Ascending aorta (tissue), 2 donors: ENCODE data around the gene GPC2. TPM values are rescaled to one million over a fixed set of nuclear protein-coding genes. Genes with fewer than 3 reads are reported as not detected.
A peak's percentile ranks its signal among the peaks of the same experiment; 100 is the strongest.
"Not testable (repeated sequence)": the region's sequence is repeated elsewhere in the genome, so short reads cannot be mapped to it uniquely, and the experiment has no call there.

ENCODE experiments used
- DNase-seq, 2 donors: peaks; one replicate each; pipeline ENCODE4 v3.0.0-alpha.2; 2019; ENCODE audit warnings: low spot score in 2 of 2
- H3K27ac ChIP-seq, 2 donors: fragments of 200-600 bp; sonication (generic); one replicate each; pipeline ENCODE4 v1.5.1; 2016 to 2017; ENCODE audit warnings: mild to moderate bottlenecking in 1 of 2
- H3K27me3 ChIP-seq: fragments of 200-600 bp; sonication (generic); one replicate; pipeline ENCODE4 v1.5.1; 2017
- H3K36me3 ChIP-seq, 2 donors: fragments of 200-600 bp; sonication (generic); one replicate each; pipeline ENCODE4 v1.5.1; 2016
- H3K4me1 ChIP-seq, 2 donors: fragments of 200-600 bp; sonication (generic); one replicate each; pipeline ENCODE4 v1.5.1; 2016 to 2017; ENCODE audit warnings: mild to moderate bottlenecking in 1 of 2
- H3K4me3 ChIP-seq, 2 donors: fragments of 200-600 bp; sonication (generic); one replicate each; pipeline ENCODE4 v1.5.1; 2016 to 2017; ENCODE audit warnings: mild to moderate bottlenecking in 1 of 2
- H3K9me3 ChIP-seq, 2 donors: fragments of 200-600 bp; sonication (generic); one replicate each; pipeline ENCODE4 v1.5.1; 2016
- intact Hi-C: fragments of 100-400 bp; cut with DNase I; formaldehyde crosslinking; loops from one replicate; pipeline ENCODE4 v1.15.1; 2023
- total RNA-seq: library from RNA; depleted of rRNA; stranded (reverse); fragments of >200 nt; gene quantifications from one replicate; pipeline ENCODE4 v1.1.0, GENCODE V29; 2016
- TF ChIP-seq, protein P1 (sequence below), 3 experiments: fragments of 200-600 bp in 2 of 3; fragments of 450-650 bp in 1 of 3; sonication (generic) in 2 of 3; IDR thresholded peaks; one replicate each; pipeline ENCODE4 v1.5.1; 2016 to 2019; ENCODE audit warnings: antibody characterized with exemption in 3 of 3, mild to moderate bottlenecking in 1 of 3, moderate library complexity in 1 of 3

The GPC2 gene, protein sequence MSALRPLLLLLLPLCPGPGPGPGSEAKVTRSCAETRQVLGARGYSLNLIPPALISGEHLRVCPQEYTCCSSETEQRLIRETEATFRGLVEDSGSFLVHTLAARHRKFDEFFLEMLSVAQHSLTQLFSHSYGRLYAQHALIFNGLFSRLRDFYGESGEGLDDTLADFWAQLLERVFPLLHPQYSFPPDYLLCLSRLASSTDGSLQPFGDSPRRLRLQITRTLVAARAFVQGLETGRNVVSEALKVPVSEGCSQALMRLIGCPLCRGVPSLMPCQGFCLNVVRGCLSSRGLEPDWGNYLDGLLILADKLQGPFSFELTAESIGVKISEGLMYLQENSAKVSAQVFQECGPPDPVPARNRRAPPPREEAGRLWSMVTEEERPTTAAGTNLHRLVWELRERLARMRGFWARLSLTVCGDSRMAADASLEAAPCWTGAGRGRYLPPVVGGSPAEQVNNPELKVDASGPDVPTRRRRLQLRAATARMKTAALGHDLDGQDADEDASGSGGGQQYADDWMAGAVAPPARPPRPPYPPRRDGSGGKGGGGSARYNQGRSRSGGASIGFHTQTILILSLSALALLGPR
- total RNA-seq = not detected

DNA sequence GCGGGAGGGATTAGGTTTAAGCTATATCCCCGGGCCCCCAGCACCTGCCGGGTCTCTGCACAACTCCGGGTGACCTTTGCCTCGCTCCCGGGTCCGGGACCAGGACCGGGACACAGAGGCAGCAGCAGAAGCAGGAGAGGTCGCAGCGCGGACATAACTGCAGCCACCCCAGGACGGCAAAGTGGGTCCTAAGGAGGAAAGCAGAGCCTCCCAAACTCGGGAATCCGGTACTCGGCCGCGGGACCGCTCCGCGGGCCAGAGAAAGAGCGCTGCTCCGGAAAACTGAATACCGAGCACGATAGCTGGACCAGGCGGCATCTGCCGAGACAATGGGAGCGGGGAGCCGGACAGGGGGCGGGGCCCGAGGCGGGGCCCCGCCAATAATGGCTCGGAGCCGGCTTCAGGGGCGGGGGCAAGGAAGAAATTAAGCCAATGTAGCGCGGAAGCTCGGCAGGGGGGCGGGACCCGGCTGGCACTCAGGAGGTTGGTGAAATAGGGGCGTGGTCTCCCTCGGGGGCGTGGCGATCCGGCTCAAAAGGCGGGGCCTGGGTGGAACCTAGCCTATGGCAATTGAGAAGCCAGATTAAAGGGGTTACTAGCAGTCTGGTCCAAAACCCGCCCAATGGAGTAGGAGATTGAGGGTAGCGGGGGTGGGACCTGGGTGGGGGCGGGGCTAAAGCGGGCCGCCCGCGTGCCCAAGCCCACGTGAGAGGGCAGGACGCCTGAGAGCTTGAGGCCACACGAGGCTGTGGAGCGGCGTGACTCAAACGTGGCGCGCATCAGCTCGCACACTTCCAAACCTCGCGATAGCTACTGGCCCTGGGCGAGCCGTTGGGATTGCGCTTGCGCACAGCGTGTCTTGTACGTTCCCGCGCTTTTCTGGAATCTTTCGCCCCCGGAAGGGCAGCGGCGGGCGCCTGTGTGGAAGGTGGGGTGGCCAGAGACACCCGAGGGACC, at the start of gene GPC2, which contains the start of gene STAG3:
GPC2 (minus strand) TSS at position 337 of the 957 bp plus-strand sequence; CDS start at position 155, 182 bp downstream.
STAG3 (plus strand) TSS at position 874 of the 957 bp plus-strand sequence. CDS start 2,639 bp downstream, outside the sequence.
- intact Hi-C loops = loop anchor here (1.0 to 2.0 kb wide), 2 partner anchors 29 to 77 kb away; partner anchors contain the start of genes AP4M1, LAMTOR4 and MCM7

DNA sequence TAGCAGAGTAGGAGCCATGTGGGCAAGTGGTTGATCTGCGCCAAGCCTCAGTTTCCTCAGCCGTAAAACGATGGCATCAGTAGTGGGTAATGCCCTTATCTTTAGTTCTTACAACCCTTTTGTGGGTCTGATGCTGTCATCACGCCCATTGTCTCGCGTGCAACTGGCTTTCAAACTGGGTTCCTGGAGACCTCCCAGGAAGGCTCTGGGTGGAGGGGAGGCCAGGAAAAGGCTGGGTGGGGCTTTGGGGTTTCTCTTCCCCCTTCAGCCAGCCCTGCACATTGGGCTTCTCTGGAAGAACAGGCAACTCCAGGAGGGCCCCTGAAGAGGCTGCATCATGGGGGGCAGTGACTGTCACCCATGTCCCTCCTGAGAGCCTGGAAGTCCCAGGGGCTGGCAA, 47.7 kb upstream of the GPC2 start:
- H3K4me3 ChIP-seq, H3K27me3 ChIP-seq, H3K4me1 ChIP-seq, DNase-seq, intact Hi-C loops, H3K27ac ChIP-seq, H3K9me3 ChIP-seq: not testable (repeated sequence)
- peaks cover 4 to 12% of the 10 kb centered on the region in 2 donors for H3K36me3 ChIP-seq

More for the DNA sequence above, at the start of gene GPC2, which contains the start of gene STAG3:
- Histone ChIP-seq H3K4me1 (peaks cover 5 to 12% of the 10 kb centered on the region in 2 donors), H3K36me3 (no peaks in the 10 kb centered on the region), H3K4me3 (peak within 1 kb of the TSS; percentile 53 to 64), H3K9me3 (no peaks in the 10 kb centered on the region), H3K27ac (no peak within 1 kb of the TSS), H3K27me3 (no peaks in the 10 kb centered on the region)
- TF ChIP-seq, protein P1, sequence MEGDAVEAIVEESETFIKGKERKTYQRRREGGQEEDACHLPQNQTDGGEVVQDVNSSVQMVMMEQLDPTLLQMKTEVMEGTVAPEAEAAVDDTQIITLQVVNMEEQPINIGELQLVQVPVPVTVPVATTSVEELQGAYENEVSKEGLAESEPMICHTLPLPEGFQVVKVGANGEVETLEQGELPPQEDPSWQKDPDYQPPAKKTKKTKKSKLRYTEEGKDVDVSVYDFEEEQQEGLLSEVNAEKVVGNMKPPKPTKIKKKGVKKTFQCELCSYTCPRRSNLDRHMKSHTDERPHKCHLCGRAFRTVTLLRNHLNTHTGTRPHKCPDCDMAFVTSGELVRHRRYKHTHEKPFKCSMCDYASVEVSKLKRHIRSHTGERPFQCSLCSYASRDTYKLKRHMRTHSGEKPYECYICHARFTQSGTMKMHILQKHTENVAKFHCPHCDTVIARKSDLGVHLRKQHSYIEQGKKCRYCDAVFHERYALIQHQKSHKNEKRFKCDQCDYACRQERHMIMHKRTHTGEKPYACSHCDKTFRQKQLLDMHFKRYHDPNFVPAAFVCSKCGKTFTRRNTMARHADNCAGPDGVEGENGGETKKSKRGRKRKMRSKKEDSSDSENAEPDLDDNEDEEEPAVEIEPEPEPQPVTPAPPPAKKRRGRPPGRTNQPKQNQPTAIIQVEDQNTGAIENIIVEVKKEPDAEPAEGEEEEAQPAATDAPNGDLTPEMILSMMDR (IDR thresholded peaks at IDR 0.05) = no peak
- DNase-seq = peak; percentile 83 to 97

DNA sequence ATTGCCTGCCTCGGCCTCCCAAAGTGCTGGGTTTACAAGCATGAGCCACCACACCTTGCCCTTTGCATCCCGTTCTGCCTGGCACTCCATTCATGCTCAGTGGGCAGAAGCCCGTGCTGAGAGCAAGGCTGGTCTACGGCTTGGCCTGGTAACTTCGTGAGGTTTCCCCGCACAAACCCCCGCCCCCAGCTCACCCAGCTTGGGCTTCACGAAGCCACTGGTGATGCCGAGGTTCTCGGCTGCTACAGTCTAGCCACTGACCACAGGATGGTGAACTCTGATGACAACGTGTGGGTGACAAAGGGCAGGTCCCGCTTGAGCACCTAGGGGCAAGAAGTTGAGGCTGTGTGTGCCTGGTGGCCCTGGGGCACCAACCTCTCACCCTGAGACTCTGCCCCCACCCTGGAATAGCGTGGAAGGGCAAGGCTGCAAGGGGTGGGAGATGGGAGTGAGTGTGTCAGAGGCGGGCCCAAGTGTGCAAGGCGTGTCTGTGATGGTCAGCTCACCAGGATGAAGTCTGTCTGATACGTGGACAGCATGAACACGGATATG, 46.3 kb upstream of the GPC2 start:
- intact Hi-C loops, H3K27ac ChIP-seq, H3K9me3 ChIP-seq, H3K4me1 ChIP-seq, H3K4me3 ChIP-seq, H3K27me3 ChIP-seq, DNase-seq: not testable (repeated sequence)
- H3K36me3 ChIP-seq = peaks cover 4 to 12% of the 10 kb centered on the region in 2 donors

DNA sequence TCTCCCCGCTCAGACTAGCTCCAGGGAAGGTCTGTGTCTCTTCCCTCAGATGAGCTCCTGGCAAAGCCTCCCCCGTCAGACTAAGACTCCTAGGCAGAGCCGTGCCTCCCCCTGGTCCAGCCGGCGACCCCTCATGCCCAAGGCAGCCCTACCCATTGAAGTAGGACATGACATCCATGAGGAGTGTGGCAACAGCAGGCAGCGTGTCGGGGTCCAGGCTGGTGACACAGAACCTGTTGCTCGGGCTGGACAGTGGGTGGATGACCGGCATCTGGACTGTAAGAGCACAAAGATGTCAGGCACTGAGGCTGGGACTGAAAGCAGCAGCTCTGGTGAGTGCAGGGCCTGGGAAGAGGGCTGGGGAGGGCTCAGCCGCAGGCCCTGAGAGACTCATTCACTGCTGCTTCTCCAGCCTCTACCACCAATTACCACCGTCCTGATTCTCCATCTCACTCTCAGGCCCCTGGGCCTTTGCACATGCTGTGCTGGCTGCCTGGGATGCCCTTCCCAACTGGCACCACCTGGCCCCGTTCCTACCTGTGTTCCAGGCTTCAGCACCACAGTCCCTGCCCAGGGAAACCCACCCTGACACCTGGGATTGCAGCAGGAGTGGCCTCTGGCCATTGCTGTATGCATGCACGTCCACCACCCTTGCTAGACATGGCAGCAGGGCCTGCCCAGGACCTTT, 45.4 kb upstream of the GPC2 start:
- TF ChIP-seq, protein P1 (IDR thresholded peaks at IDR 0.05) = no peak
- peaks cover 4 to 12% of the 10 kb centered on the region in 2 donors for H3K36me3 ChIP-seq
- intact Hi-C loops = no loop called here

DNA sequence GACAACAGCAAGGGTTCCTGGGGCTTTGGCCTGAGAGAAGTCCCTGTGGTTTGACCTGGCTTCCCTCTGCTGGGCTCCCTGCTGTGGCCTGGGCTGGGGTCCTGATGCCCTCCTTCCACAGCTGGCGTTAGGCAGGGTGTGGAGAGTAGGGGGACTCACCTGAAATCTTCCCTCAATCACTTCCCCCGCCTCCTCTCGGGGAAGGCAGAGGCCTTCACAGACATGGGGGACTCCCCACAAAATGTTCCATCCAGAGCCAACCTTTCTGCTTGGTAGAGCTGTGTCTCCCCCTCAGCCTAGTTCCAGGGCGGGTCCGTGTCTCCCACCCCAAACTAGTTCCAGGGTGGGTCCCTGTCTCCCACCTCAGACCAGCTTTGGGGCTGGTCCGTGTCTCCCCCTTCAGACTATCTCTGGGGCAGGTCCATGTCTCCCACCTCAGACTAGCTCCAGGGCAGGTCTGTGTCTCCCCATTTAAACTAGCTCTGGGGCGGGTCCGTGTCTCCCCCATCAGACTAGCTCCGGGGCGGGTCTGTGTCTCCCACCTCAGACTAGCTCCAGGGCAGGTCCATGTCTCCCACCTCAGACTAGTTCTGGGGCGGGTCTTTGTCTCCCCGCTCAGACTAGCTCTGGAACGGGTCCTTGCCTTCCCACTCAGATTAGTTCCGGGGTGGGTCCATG, 44.7 kb upstream of the GPC2 start:
- Histone ChIP-seq H3K4me1 (no peaks in the 10 kb centered on the region), H3K9me3 (no peaks in the 10 kb centered on the region), H3K27ac (peak overlapping the region in 1 of 2 donors; percentile 10), H3K27me3 (no peaks in the 10 kb centered on the region), H3K36me3 (peaks cover 4 to 12% of the 10 kb centered on the region in 2 donors), H3K4me3 (no peak overlapping the region)
- no peak for DNase-seq
- TF ChIP-seq, protein P1 (IDR thresholded peaks at IDR 0.05) = no peak
- intact Hi-C loops = no loop called here

More for the DNA sequence above, 45.4 kb upstream of the GPC2 start:
- Histone ChIP-seq H3K4me3 (no peak overlapping the region), H3K4me1 (no peaks in the 10 kb centered on the region), H3K27me3 (no peaks in the 10 kb centered on the region), H3K27ac (peak overlapping the region in 1 of 2 donors; percentile 10), H3K9me3 (no peaks in the 10 kb centered on the region)
- DNase-seq = no peak
